Cardiac muscle cell (in vitro differentiated cells and primary cell): Measurements from ENCODE around the gene WASHC1. TPM values are rescaled to one million over a fixed set of nuclear protein-coding genes. Genes with fewer than 3 reads are reported as not detected.

Experiments used
- polyA plus RNA-seq: library from polyadenylated mRNA; unstranded; fragments of >200 nt; fragmentation: Nextera tagmentation; extraction: Ambion mirVana; gene quantifications from 2 replicates; pipeline ENCODE4 v1.2.1, GENCODE V29; 2016
- total RNA-seq: library from RNA; depleted of rRNA; stranded (reverse); fragments of >200 nt; gene quantifications from 2 replicates; pipeline ENCODE4 v1.2.3, GENCODE V29; 2016

The WASHC1 gene
- total and polyA plus RNA-seq, 2 experiments from 2014 or later: 15.7 to 16.6 TPM

Other genes starting within 250 kb of the WASHC1 start
- 0.81 and 1.5 TPM in 2 replicates for gene FOXD4, start 89.0 kb upstream of the WASHC1 start, total RNA-seq
- gene FOXD4, start 89.0 kb upstream of the WASHC1 start, polyA plus RNA-seq: not detected in 2 replicates
- 37.1 and 43.4 TPM in 2 replicates for gene ZNG1A, start 149.6 kb upstream of the WASHC1 start, total RNA-seq
- gene ZNG1A, start 149.6 kb upstream of the WASHC1 start, polyA plus RNA-seq: 69.0 and 87.9 TPM in 2 replicates
- gene DOCK8, start 185.4 kb upstream of the WASHC1 start, total RNA-seq: 0.04 TPM in 1 of 2 replicates, not detected in the other
- 0.11 and 2.0 TPM in 2 replicates for gene DOCK8, start 185.4 kb upstream of the WASHC1 start, polyA plus RNA-seq